ENCODE measurements around the gene TNFAIP1.

The TNFAIP1 gene

DNA sequence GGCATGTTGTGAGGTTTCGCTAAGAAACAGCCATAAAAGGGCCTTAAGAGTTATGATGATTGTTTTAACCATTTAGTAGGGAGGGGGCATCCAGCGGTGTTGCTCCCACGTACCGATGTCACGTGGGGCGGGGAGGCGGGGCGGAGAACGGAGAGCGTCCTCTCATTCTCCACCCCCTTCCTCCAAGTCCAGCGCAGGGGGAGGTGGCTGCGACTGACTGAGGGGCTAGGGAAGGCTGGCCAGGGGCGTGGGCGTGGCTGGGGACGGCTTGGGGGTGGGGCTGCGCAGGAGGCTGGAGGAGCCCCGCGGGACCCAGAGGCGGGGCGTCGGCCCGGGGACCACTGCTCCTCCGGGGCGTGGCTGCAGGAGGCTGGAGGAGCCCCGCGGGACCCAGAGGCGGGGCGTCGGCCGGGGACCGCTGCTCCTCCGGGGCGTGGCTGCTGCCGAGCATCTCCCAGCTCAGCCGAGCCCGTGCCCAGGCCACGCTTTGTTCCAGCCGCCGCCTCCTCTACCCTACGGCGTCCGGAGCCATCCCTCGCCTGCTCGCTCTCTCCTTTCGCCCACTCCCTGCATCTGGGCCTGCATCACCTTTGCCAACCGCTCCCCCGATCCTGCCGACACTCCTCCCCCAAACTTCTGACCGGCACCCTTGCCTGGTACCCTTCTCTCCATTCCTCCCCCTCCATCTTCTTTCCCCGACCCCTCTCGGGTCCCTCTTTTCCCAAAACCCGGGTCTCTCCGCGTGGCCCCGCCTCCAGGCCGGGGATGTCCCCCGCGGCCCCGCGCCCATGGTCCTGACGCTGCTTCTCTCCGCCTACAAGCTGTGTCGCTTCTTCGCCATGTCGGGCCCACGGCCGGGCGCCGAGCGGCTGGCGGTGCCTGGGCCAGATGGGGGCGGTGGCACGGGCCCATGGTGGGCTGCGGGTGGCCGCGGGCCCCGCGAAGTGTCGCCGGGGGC, 36.0 kb downstream of the TNFAIP1 start, which contains the start of gene SARM1:
SARM1 (plus strand) TSS at position 450 of the 958 bp plus-strand sequence; CDS start at position 789, 339 bp downstream.
- peak; percentile 70 to 80 for DNase-seq (ENCODE audit: low read depth in 2 of 2)

DNA sequence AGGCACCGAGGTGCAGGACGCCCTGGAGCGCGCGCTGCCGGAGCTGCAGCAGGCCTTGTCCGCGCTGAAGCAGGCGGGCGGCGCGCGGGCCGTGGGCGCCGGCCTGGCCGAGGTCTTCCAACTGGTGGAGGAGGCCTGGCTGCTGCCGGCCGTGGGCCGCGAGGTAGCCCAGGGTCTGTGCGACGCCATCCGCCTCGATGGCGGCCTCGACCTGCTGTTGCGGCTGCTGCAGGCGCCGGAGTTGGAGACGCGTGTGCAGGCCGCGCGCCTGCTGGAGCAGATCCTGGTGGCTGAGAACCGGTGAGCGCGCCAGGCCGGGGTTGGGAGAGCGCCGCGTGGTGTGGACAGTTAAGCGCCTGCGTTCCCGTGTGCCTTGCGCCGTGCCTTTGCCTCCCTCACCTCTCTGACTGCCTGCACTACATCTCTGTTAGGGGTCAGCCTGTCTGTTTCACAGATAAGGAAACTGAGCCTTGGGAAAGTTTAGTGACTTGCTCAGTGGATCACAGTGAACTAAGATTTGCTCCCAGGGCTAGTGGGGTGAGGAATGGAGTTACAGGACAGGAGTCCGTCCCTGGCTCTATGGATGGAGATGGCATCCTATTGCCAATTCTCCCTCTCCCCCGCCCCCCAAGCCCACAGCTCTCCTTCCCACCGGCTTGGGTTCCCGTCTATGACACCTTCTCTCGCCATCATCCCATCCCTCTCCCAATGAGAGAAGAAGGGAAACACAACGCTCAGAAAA, 36.8 kb downstream of the TNFAIP1 start:
- no peak for DNase-seq (ENCODE audit: low read depth in 2 of 2)

GRCh38 chr17:28372945-28373274, 37.3 kb downstream of the TNFAIP1 start:
- DNase-seq (ENCODE audit: low read depth in 2 of 2) = no peak

GRCh38 chr17:28379814-28380801, 44.5 kb downstream of the TNFAIP1 start:
- no peak for DNase-seq (ENCODE audit: low read depth in 2 of 2)

GRCh38 chr17:28381141-28381825, 45.7 kb downstream of the TNFAIP1 start:
- DNase-seq (ENCODE audit: low read depth in 2 of 2) = no peak

GRCh38 chr17:28384281-28385036, 48.9 kb downstream of the TNFAIP1 start:
- peak; percentile 43 to 55 for DNase-seq (ENCODE audit: low read depth in 2 of 2)

DNA sequence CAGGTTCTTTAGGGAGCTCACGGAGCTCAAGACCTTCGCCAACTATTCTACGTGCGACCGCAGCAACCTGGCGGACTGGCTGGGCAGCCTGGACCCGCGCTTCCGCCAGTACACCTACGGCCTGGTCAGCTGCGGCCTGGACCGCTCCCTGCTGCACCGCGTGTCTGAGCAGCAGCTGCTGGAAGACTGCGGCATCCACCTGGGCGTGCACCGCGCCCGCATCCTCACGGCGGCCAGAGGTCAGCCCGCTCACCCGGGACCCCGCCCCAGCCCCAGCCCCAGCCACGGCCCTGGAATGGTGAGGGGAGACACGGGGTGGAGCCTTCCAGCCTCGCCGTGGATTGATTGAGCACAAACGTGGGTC, 49.5 kb downstream of the TNFAIP1 start:
- peak in 1 of 2 donors; percentile 13 for DNase-seq (ENCODE audit: low read depth in 2 of 2)

- peak in 1 of 2 donors; percentile 5 for DNase-seq (ENCODE audit: low read depth in 2 of 2)
Measured at GRCh38 chr17:28385406-28385805, 49.8 kb downstream of the TNFAIP1 start.

- DNase-seq (ENCODE audit: low read depth in 2 of 2) = no peak
Measured at GRCh38 chr17:28386391-28386790, 50.8 kb downstream of the TNFAIP1 start.

- no peak for DNase-seq (ENCODE audit: low read depth in 2 of 2)
Measured at GRCh38 chr17:28388106-28388505, 52.5 kb downstream of the TNFAIP1 start.

DNA sequence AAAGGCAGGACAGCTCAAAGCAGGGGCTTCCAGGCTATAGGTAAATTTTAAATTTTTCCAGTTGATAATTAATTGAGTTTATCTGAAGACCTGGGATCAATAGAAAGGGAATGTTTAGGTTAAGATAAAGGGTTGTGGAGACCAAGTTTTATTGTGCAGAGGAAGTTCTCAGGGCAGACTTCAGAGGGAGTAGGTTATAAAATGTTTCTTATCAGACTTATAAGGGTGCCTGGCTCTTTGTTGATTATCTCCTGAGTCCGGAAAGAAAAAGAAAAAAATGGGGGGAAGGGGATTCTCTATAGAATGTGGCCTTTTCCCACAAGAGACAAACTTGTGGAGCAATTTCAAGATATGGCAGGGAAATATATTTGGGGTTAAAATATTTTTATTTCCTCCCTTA, 54.6 kb downstream of the TNFAIP1 start:
- DNase-seq (ENCODE audit: low read depth in 2 of 2) = no peak

GRCh38 chr17:28390563-28390962, 55.0 kb downstream of the TNFAIP1 start:
- no peak for DNase-seq (ENCODE audit: low read depth in 2 of 2)

- no peak for DNase-seq (ENCODE audit: low read depth in 2 of 2)
Measured at GRCh38 chr17:28390984-28391383, 55.4 kb downstream of the TNFAIP1 start.

DNA sequence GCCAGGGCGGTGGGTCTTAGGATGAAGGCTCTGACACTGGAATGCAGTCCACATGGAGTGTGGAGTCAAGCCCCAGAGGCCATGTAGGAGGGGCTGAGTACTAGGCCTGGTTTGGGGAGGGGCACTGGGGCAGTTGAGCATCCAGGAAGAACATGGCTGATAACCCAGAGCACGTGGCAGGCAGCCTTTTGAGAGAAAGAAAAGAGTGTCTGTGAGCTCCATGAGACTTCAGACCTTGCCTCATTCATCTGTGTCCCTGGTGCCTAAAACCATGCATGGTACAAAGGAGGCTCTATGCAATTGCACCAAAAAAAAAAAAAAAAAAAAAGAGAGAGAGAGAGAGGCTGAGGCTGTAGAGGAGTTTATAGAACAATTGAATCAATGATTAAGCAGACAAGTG, 55.8 kb downstream of the TNFAIP1 start:
- no peak for DNase-seq (ENCODE audit: low read depth in 2 of 2)

DNA sequence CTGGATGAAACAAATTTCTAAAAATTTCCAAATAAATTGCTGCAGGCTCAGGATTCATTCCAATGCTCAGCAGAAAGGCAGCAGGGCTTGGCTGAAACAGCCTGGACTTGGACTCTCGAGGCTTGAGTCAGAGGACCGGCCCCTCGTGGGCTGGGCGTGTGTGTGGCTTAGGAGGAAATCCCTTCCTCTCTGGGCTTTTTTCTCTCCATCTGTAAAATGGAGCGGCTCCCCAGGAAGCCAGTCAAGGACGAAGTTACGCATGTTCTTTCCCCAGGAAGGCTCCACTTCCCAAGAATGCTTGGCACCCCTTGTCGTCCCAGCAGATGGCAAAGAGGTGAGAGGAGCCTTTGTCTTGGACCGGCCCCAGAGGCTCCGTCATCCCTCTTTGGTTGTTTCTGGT, 56.9 kb downstream of the TNFAIP1 start:
- DNase-seq (ENCODE audit: low read depth in 2 of 2) = no peak

- DNase-seq (ENCODE audit: low read depth in 2 of 2) = no peak
Measured at GRCh38 chr17:28394337-28395116, 59.0 kb downstream of the TNFAIP1 start.

GRCh38 chr17:28395426-28395825, 59.9 kb downstream of the TNFAIP1 start:
- no peak for DNase-seq (ENCODE audit: low read depth in 2 of 2)

DNA sequence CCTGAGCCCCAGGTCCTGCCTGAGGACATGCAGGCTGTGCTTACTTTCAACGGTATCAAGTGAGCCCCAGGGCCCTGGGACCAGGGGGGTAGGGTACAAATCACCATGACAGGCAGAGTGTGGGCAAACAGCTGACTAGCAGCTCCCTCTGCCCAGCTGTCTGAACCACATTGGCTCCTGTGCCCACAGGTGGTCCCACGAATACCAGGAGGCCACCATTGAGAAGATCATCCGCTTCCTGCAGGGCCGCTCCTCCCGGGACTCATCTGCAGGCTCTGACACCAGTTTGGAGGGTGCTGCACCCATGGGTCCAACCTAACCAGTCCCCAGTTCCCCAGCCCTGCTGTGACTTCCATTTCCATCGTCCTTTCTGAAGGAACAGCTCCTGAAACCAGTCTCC, 60.4 kb downstream of the TNFAIP1 start:
- DNase-seq (ENCODE audit: low read depth in 2 of 2) = no peak

All from stimulated activated CD4-positive, alpha-beta T cell treated with anti-CD3 and anti-CD28 coated beads, Interleukin-1b, Interleukin-23, amount 100 ng/mL, for 4 hours (primary cell).